K562 (cell line): ENCODE measurements around the gene MCC. TPM values are rescaled to one million over a fixed set of nuclear protein-coding genes. Genes with fewer than 3 reads are reported as not detected.

Source experiments
- CBX3 ChIP-seq, 2 experiments: IDR thresholded peaks; 1 replicate in 1 of 2; 2 replicates in 1 of 2; pipeline ENCODE4 v1.6.1; 2012; ENCODE audit warnings: inconsistent platforms in 2 of 2, low read length in 2 of 2, borderline replicate concordance in 1 of 2, control low read depth in 1 of 2
- CC2D1A ChIP-seq: fragments of 450-650 bp; IDR thresholded peaks from 2 replicates; pipeline ENCODE4 v1.6.1; 2017; ENCODE audit warnings: mild to moderate bottlenecking
- CCNT2 ChIP-seq: IDR thresholded peaks from 2 replicates; pipeline ENCODE4 v1.6.1; 2011; ENCODE audit warnings: borderline replicate concordance, low read depth, mild to moderate bottlenecking, moderate library complexity, mixed read lengths, low read length; ENCODE audit not compliant: insufficient read length; ENCODE audit errors: extremely low read depth
- CEBPB ChIP-seq: fragments of 450-650 bp; IDR thresholded peaks from 2 replicates; pipeline ENCODE4 v1.6.1; 2016; ENCODE audit warnings: missing genetic modification characterization, missing compliant biosample characterization
- CTBP1 ChIP-seq: fragments of 450-650 bp; IDR thresholded peaks from 2 replicates; pipeline ENCODE4 v1.6.1; 2016; ENCODE audit warnings: borderline replicate concordance
- GATA2 ChIP-seq: sonication (generic); formaldehyde crosslinking; IDR thresholded peaks from 2 replicates; pipeline ENCODE4 v1.4.0; 2020; ENCODE audit warnings: mild to moderate bottlenecking, missing genetic modification reagents
- HDAC8 ChIP-seq: fragments of 450-650 bp; IDR thresholded peaks from 2 replicates; pipeline ENCODE4 v1.6.1; 2016; ENCODE audit warnings: mild to moderate bottlenecking, missing genetic modification characterization, moderate library complexity, missing compliant biosample characterization
- HDGF ChIP-seq: fragments of 450-650 bp; IDR thresholded peaks from 2 replicates; pipeline ENCODE4 v1.6.1; 2016
- MAX ChIP-seq: sonication (generic); formaldehyde crosslinking; IDR thresholded peaks from 2 replicates; pipeline ENCODE4 v1.9.0; 2022; ENCODE audit warnings: mild to moderate bottlenecking, missing genetic modification reagents
- MYNN ChIP-seq, 2 experiments: sonication (generic); formaldehyde crosslinking in 1 of 2; IDR thresholded peaks; 2 replicates each; pipeline versions ENCODE4 v1.5.0 to v1.6.1; 2016 to 2020; ENCODE audit warnings: antibody characterized with exemption in 1 of 2, missing genetic modification reagents in 1 of 2
- POLR2B ChIP-seq: fragments of 450-650 bp; IDR thresholded peaks from 2 replicates; pipeline ENCODE4 v1.6.1; 2018; ENCODE audit warnings: low read depth; ENCODE audit not compliant: partially characterized antibody
- ZBTB33 ChIP-seq: sonication (generic); formaldehyde crosslinking; IDR thresholded peaks from 2 replicates; pipeline ENCODE4 v1.8.1; 2023; ENCODE audit warnings: mild to moderate bottlenecking, missing genetic modification reagents
- ZNF277 ChIP-seq: fragments of 250-450 bp; sonication (Bioruptor Pico); IDR thresholded peaks from 2 replicates; pipeline ENCODE4 v1.8.0; 2022; ENCODE audit warnings: inconsistent platforms, mild to moderate bottlenecking, moderate library complexity, borderline replicate concordance
- ZNF398 ChIP-seq: fragments of 250-450 bp; sonication (Bioruptor Pico); IDR thresholded peaks from 2 replicates; pipeline ENCODE4 v1.8.0; 2021; ENCODE audit warnings: moderate library complexity, mild to moderate bottlenecking, inconsistent platforms
- polyA plus RNA-seq, 8 experiments: library from polyadenylated mRNA; depleted of rRNA in 4 of 8; stranded (reverse) in 5 of 8; unstranded in 3 of 8; fragments of >200 nt; fragmentation: Nextera tagmentation in 2 of 8; fragmentation: Illumina TruSeq in 1 of 8; extraction: Ambion mirVana in 2 of 8; extraction: Trizol in 1 of 8; gene quantifications; 2 replicates each; pipeline versions ENCODE4 v1.2.1 to v1.2.3, GENCODE V29; 2011 to 2014; ENCODE audit warnings: inconsistent platforms in 1 of 8, missing spikeins in 1 of 8
- total RNA-seq, 7 experiments: library from RNA; depleted of rRNA in 6 of 7; stranded (reverse); fragments of >200 nt in 6 of 7; fragmentation: Illumina TruSeq in 2 of 7; extraction: Trizol in 2 of 7; gene quantifications; 2 replicates each; pipeline versions ENCODE4 v1.2.1 to v1.2.3, GENCODE V29; 2011 to 2021; ENCODE audit warnings: low replicate concordance in 1 of 7
- TF ChIP-seq, protein P1 (sequence below): fragments of 450-650 bp; formaldehyde crosslinking; IDR thresholded peaks from 2 replicates; pipeline ENCODE4 v1.4.0; 2020; ENCODE audit warnings: mild to moderate bottlenecking, mixed read lengths
- TF ChIP-seq, protein P2 (sequence below): fragments of 450-650 bp; IDR thresholded peaks from 2 replicates; pipeline ENCODE4 v1.6.1; 2016; ENCODE audit warnings: missing biosample characterization, missing genetic modification characterization

The MCC gene
- total and polyA plus RNA-seq, 9 of the 15 experiments (the other 6 are each of a cell fraction or from before 2014, with no cell fraction given), result 0.04 to 0.24 (median 0.06) TPM; not detected in 1

DNA sequence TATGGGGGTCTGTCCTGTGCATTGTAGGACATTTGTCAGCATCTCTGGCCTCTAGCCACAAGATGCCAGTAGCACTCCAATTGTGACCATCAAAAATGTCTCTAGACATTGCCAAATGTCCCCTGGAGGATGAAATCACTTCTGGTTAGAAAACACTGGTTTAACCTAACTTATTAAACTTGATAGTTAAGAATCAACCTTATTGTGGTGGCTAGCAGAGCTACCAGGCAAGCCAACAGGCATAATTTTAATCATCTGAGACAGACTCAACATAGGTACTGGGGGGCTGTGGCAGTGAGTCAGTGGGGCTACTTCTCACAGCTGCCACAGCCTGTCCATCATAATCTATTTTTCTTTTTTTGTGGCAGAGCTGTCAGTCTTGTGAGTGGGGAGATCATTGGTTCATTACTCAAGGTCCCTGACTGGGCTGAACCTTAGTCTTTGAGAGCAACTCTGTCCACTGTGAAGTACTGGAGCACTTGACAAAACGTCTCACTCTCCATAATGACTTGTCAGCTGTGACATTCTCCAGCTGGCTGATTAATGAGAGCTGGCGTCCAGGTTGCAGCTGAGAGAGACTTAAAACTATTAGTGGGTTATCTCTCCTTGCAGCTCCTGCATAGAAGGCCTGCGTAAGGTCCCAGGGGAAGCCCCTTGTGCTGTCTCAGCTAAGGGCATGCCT, 403.7 kb downstream of the MCC start (continued):
- TF ChIP-seq ZNF277 (no peak), HDAC8 (no peak), CEBPB (tag) (no peak), ZBTB33 (no peak), CC2D1A (peak; percentile 48; the same call in 1 of the 2 replicates), HDGF (no peak), CBX3 (IDR thresholded peaks at IDR 0.05; ENCODE audit: borderline replicate concordance in 1 of 2, low read length in 2 of 2) (peak in 1 of 2 experiments; percentile 25; a peak in 1 of 3 replicates), CCNT2 (peak; percentile 36), MYNN (IDR thresholded peaks at IDR 0.05) (peak; percentile 72; the same call in 1 of the 2 replicates), MYNN (CRISPR knock-in tag; IDR thresholded peaks at IDR 0.05) (no peak), ZNF398 (CRISPR knock-in tag) (no peak), CTBP1 (peak; percentile 83), MAX (CRISPR knock-in tag) (no peak), POLR2B (no peak), GATA2 (peak; percentile 87)
- TF ChIP-seq, protein P1, sequence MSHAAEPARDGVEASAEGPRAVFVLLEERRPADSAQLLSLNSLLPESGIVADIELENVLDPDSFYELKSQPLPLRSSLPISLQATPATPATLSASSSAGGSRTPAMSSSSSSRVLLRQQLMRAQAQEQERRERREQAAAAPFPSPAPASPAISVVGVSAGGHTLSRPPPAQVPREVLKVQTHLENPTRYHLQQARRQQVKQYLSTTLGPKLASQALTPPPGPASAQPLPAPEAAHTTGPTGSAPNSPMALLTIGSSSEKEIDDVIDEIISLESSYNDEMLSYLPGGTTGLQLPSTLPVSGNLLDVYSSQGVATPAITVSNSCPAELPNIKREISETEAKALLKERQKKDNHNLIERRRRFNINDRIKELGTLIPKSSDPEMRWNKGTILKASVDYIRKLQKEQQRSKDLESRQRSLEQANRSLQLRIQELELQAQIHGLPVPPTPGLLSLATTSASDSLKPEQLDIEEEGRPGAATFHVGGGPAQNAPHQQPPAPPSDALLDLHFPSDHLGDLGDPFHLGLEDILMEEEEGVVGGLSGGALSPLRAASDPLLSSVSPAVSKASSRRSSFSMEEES, result no peak
- TF ChIP-seq, protein P2, sequence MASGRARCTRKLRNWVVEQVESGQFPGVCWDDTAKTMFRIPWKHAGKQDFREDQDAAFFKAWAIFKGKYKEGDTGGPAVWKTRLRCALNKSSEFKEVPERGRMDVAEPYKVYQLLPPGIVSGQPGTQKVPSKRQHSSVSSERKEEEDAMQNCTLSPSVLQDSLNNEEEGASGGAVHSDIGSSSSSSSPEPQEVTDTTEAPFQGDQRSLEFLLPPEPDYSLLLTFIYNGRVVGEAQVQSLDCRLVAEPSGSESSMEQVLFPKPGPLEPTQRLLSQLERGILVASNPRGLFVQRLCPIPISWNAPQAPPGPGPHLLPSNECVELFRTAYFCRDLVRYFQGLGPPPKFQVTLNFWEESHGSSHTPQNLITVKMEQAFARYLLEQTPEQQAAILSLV, result no peak
